ENCODE data around the gene KSR2. TPM values are rescaled to one million over a fixed set of nuclear protein-coding genes. Genes with fewer than 3 reads are reported as not detected.

The KSR2 gene
- total and polyA plus RNA-seq, 7 donors: under 0.01 to 1.1 (median 0.41) TPM

DNA sequence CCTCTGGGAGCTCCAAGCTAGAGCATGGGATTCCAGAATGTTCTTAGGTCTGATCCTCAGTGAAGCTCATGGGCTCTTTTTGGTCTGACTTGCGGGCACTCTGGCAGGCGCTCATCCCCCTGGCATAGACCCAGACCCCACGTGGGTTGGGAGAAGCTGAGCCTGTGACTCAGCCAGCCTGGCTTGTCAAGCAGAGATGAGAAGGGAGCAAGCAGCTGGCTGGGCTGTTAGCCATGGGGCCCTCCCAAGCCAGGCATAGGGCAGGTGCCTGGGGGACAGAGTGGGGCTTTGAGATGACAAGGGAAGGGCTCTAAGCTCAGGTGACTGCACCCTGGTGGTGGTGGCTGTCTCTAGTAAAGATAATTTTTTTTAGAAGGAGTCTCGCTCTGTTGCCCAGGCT is 527.0 kb downstream of the KSR2 start:
- H3K9me3 ChIP-seq: no peaks in the 10 kb centered on the region
- no peak overlapping the region for H3K4me3 ChIP-seq
- H3K27ac ChIP-seq: no peak overlapping the region
- H3K36me3 ChIP-seq: no peaks in the 10 kb centered on the region
- intact Hi-C loops (cut with DNase I): no loop called here
- no peaks in the 10 kb centered on the region for H3K27me3 ChIP-seq
- peak; percentile 75 for DNase-seq
- peaks cover 0 to 3% (median 0%) of the 10 kb centered on the region in 4 donors for H3K4me1 ChIP-seq
- WGBS, 2 donors: 71 to 75% methylated on average over 4 of the region's 4 CpGs
- TF ChIP-seq, protein P1, sequence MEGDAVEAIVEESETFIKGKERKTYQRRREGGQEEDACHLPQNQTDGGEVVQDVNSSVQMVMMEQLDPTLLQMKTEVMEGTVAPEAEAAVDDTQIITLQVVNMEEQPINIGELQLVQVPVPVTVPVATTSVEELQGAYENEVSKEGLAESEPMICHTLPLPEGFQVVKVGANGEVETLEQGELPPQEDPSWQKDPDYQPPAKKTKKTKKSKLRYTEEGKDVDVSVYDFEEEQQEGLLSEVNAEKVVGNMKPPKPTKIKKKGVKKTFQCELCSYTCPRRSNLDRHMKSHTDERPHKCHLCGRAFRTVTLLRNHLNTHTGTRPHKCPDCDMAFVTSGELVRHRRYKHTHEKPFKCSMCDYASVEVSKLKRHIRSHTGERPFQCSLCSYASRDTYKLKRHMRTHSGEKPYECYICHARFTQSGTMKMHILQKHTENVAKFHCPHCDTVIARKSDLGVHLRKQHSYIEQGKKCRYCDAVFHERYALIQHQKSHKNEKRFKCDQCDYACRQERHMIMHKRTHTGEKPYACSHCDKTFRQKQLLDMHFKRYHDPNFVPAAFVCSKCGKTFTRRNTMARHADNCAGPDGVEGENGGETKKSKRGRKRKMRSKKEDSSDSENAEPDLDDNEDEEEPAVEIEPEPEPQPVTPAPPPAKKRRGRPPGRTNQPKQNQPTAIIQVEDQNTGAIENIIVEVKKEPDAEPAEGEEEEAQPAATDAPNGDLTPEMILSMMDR (IDR thresholded peaks at IDR 0.05): no peak
- TF ChIP-seq POLR2AphosphoS5 (IDR thresholded peaks at IDR 0.05) (no peak), POLR2A (IDR thresholded peaks at IDR 0.05) (no peak), EP300 (IDR thresholded peaks at IDR 0.05) (no peak)

DNA sequence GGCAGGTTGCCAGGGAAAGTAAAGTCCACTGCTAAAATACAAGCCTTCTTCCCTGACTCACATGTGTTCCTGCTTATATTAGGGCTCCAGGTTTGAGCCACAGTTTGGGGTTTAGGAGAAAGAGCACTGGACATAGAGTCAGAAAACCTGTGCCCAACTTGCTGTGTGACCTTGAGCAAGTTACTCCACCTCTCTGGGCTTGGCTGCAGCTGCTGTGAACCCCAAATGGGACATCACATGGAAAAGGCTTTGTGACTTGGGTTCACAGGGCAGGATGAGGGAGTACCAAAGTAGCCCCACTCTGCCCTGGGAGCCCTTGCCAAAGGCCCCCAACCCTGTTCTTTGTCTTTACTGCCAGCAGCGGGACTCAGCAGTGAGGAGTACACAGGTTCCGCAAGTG is 528.4 kb downstream of the KSR2 start:
- WGBS, 2 donors: 90 to 99% methylated on average over 2 of the region's 2 CpGs
- TF ChIP-seq POLR2A (IDR thresholded peaks at IDR 0.05) (no peak), EP300 (IDR thresholded peaks at IDR 0.05) (no peak), POLR2AphosphoS5 (IDR thresholded peaks at IDR 0.05) (no peak)
- TF ChIP-seq, protein P1 (IDR thresholded peaks at IDR 0.05): no peak
- Histone ChIP-seq H3K27me3 (no peaks in the 10 kb centered on the region), H3K9me3 (no peaks in the 10 kb centered on the region), H3K4me3 (no peak overlapping the region), H3K4me1 (peaks cover 0 to 3% (median 0%) of the 10 kb centered on the region in 4 donors), H3K27ac (no peak overlapping the region), H3K36me3 (no peaks in the 10 kb centered on the region)
- intact Hi-C loops (cut with DNase I): no loop called here
- DNase-seq: no peak

- Histone ChIP-seq H3K4me1 (peaks cover 0 to 3% (median 0%) of the 10 kb centered on the region in 4 donors), H3K9me3 (no peaks in the 10 kb centered on the region), H3K4me3 (no peak overlapping the region), H3K36me3 (no peaks in the 10 kb centered on the region), H3K27me3 (no peaks in the 10 kb centered on the region), H3K27ac (no peak overlapping the region)
- WGBS, 2 donors: 62 to 69% methylated on average over 13 of the region's 13 CpGs
- TF ChIP-seq EP300 (IDR thresholded peaks at IDR 0.05): no peak
- TF ChIP-seq POLR2A (IDR thresholded peaks at IDR 0.05): no peak
- TF ChIP-seq, protein P1 (IDR thresholded peaks at IDR 0.05): no peak
- TF ChIP-seq POLR2AphosphoS5 (IDR thresholded peaks at IDR 0.05): no peak
- intact Hi-C loops (cut with DNase I): no loop called here
- DNase-seq: no peak
These were observed 529.2 kb downstream of the KSR2 start for GRCh38 chr12:117439531-117440001.

- no peak for DNase-seq
- intact Hi-C loops (cut with DNase I): no loop called here
- TF ChIP-seq, protein P1 (IDR thresholded peaks at IDR 0.05): no peak
- TF ChIP-seq EP300 (IDR thresholded peaks at IDR 0.05) (no peak), POLR2AphosphoS5 (IDR thresholded peaks at IDR 0.05) (no peak), POLR2A (IDR thresholded peaks at IDR 0.05) (no peak)
These were observed 530.0 kb downstream of the KSR2 start for GRCh38 chr12:117438809-117439208.

More at GRCh38 chr12:117438809-117439208, 530.0 kb downstream of the KSR2 start:
- no peaks in the 10 kb centered on the region for H3K9me3 ChIP-seq
- H3K27me3 ChIP-seq: no peaks in the 10 kb centered on the region
- no peaks in the 10 kb centered on the region for H3K36me3 ChIP-seq
- peaks cover 0 to 3% (median 0%) of the 10 kb centered on the region in 4 donors for H3K4me1 ChIP-seq
- WGBS, 2 donors: 85 to 91% methylated on average over 6 of the region's 6 CpGs
- no peak overlapping the region for H3K27ac ChIP-seq
- no peak overlapping the region for H3K4me3 ChIP-seq
